Measurements from ENCODE around the gene UBE2E2.

The UBE2E2 gene

DNA sequence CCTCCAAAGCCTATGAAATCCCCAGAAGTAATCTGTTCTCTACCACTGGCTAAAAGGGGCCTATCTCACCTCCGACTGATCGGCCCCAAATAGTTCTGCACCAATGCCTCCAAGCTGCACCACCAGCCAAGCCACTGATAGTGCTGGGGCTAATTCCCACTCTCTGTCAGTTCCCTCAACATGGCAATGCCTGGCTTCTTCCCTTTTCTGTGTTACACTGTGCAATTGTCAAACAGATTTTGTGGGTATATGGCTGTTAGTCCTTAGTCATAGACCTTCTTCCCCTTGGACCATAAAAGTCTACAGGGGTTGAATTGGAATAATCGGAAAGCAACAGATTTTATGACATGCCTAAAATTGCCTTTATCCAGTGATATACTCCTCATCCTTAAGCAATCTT lies 9.3 kb upstream of the UBE2E2 start:
- no peak for DNase-seq (ENCODE audit: low read depth, low spot score)

DNA sequence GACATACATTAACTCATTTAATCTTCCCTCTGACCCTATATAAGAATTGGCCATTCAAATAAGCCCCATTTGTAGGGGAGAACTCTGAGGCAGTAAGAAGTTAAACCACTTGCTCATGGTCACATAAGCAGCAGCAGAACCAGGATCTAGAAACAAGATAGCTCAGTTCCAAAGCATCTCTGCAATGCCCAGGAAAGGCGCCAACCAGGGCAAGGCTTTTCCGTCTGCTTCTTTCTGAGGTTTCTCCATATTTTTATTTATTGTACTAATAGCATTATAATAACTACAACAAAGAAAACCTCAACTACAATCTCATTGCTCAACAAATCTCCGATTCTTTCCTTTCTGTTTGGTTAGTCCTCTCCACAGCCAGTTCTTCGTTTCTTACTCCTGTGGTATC lies 4.3 kb upstream of the UBE2E2 start:
- no peak for DNase-seq (ENCODE audit: low read depth, low spot score)

DNA sequence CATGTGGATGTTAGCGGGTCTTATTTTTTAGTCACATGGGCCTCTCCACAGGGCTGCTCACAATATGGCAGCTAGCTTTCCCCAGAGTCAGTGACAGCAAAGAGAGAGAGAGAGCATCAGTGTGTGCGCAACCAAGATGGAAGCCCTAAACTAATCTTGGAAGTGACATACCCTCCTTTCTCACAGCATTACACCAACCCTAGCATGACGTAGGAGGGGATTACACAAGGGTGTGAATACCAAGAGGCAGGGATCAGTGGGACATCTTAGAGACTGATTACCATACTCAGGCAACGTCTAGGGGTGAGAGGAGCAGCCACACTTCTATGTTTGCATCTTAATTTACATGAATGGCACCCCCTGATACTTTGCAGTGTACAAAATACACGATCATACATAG lies 3.5 kb upstream of the UBE2E2 start:
- no peak for DNase-seq (ENCODE audit: low read depth, low spot score)

DNA sequence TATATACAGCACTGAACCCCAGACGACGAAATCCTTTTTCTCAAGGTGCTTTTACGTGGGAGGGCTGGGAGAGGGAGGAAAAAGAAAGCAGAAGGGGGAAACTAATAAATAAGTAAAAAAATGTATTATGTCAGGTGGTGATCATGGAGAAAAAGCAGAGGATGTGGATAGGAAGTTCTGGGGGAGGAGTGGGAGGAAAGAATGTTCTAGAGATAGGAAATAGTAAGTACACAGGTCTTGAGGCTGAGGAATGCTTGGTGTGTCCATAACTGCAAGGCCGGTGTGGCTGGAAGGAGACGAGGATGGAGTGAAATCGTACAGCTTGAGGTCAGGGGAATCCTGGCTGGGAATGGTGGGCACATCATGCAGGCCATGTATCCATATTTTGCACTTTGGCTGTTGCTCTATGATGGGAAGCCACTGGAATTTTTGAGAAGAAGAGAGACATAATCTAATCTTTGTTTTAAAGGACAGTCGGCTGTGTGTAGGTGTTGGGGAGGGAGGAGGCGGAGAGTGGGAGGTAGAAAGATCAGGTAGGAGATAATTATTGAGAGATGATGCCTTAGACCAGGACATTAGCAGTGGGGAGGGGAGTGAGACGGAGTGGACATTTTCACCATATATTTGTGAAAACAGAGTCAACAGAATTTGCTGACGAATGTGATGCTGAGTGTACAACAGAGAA lies 1.8 kb upstream of the UBE2E2 start:
- no peak for DNase-seq (ENCODE audit: low read depth, low spot score)

DNA sequence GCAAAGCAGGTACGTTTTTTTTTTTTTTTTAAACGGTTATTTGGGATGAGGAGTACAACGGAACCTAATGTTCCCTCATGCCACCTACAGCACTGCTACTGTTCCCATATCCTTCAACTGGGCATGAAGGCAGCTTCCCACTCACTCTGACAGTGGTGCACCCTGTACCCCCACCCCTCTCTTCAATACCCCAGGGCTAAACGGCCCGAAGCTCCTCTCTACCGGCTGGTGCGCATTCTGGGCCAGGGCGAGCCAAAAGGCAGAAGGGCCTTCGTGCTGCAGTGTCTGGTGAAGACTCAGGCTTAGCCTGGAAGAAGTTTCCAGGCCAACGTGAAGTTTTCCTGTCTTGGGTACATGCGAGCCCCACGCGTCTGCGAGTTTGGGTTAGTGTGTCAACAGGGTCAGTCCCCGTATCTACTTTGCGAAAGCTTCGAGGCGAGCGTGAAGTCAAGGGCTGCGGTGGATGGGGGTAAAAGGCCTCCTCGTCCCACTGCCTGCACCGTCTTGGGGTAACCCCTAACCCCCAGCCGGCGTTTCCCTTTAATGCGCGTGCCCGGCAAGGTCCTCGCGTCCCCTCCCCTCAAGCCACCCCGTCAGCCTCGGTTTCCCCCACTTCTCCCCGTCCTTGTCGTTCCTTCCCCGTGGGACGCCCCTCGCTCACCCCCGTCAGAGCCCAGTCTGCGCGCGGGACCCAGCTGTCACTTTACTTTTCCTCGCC lies 765 bp upstream of the UBE2E2 start:
- no peak for DNase-seq (ENCODE audit: low read depth, low spot score)

DNA sequence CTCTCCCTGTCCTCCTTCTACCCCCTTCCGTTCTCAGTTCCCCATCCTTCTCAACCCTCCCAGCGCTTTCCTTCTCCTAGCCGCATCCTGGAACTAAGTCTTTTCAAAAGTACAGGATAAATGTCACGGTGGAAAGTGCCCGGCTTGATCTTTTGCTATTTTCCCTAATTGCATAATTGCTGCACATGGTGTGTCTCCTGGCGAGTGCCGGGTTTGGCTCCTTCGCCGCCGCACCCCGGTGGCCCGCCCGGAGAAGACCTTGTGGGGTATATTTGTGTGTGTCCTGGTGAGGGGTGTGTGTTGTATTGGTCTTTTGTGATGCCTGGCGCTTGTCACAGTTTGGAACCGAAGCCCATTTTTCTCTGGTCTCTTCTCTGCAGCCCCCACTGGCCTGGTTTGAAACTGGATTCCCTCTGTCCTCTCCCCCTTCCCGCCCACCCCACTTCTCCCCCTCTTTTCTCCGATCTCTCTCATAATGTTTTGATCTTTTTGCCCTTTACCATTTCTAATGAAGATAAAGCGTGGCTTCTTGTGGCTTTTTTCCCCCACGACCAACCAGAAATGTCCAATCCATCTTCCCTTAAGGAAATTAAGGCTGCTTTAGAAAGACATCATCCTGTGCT lies 692 bp downstream of the UBE2E2 start:
- DNase-seq (ENCODE audit: low read depth, low spot score): no peak

DNA sequence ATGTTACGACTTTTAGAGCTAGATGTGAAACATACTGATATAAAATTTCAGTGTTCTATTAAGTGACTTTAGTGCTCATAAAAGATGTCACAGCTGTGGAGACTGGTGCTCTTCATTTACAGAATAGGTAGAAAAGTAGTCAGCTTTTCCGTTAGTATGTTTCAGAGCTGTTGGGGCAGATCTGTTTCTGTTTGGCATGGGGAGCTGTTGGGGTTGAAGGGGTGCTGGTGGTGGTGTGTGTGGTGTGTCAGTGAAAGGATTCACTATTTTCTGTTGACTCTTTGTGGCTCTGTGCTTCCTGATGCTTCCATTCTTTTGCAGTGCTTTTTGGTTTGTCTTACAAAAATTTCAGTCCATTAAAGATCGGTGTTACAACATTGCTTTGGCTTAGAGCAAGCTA lies 3.2 kb downstream of the UBE2E2 start:
- no peak for DNase-seq (ENCODE audit: low read depth, low spot score)

DNA sequence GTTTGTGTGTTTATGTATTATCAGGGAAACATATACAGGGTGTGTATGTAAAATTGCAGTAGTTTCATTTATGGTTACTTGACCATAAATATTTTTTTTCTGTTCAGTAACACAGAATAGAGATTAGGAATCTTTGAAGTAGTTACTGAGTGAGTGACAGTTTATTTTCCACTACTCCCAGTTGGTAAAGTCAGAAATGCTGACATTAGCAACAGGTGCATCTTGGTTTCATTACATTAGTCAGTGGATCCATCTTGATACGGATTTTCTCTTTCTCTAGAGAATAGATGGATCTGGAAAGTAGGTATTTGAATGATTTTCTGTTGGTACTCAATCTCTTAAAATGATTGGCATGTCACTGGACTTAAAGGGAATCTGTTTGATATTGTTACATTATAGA lies 6.0 kb downstream of the UBE2E2 start:
- no peak for DNase-seq (ENCODE audit: low read depth, low spot score)

DNA sequence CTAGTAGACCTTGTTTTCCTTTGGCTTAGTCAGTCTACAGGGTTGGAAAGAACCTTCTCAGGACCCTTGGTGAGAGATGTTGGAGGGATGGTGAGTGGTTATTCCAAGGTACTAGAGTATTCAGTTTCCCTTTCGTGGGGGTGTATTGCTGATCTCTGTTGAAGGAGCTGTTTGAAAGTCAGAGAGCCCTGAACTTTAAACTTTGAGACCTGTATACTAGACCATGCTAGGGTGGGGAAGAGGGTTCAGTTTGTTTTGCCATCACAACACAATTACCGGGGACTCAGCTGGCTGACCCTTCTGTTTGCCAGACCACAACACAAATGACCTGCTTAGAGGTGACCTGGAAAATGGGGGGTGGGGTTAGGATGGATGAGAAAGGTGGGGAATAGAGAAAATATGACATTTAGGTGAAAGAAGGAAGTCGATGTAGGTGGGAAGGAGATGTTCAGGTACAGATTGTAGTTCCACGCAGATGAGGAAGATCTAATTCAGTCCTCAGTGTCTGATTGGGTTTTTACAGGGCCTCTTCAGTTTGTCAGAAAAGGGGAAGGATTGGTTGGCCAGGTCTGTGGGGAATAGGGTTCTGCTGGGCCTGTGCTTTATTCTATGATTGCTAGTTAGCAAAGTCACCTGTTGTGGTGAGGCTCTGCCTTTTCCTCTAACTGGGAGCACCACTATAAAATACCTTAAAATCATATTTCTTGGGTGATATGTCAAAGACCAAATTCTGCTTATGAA lies 6.8 kb downstream of the UBE2E2 start:
- no peak for DNase-seq (ENCODE audit: low read depth, low spot score)

DNA sequence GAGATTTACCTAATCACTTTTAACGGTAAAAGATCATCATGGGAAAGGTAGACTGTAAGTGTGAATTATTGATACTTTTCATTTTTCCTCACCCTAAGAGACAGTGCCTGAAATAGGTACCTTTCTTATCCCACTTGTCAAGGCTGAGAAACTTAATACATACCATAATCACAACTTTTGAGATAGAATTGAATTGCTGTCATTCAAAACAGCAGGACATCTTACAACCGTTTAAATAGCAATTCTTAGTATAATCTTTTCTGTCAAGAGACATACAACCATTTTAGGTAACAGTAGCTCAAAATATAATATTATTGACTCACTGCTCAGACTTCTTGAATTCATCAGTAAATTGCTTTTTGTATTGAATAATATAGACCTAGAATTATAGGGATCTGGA lies 10.7 kb downstream of the UBE2E2 start:
- DNase-seq (ENCODE audit: low read depth, low spot score): no peak

DNA sequence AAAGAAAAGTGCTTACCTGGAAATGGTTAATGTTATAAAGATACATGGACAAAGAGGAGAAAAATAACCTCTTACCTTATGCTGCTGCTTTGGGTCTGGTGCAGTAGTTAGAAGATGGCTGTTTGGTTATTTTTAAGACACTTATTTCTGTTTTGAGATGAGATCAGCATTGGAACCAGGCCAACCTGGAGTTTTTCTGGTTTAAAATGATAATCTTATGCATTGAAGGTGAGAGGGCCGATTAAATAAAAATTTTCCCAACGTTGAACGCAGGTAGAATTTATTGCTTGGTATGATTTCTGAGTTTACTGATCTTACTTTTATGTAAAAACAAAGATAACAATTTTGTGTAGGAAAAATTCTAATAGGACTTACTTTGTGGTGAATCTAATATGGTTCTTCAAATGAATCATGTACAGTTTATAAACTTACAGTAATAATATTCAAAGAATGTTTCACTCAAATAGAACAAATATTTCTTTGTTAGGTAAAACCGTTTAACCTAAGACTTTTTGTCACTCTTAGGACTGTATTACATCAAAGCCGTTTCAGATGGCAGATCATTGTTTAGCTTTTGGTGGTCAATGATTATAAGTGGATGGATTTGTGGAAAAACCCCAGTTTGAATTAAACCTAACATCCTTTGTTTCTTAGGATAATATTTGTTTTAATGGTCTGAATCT lies 14.9 kb downstream of the UBE2E2 start:
- no peak for DNase-seq (ENCODE audit: low read depth, low spot score)

DNA sequence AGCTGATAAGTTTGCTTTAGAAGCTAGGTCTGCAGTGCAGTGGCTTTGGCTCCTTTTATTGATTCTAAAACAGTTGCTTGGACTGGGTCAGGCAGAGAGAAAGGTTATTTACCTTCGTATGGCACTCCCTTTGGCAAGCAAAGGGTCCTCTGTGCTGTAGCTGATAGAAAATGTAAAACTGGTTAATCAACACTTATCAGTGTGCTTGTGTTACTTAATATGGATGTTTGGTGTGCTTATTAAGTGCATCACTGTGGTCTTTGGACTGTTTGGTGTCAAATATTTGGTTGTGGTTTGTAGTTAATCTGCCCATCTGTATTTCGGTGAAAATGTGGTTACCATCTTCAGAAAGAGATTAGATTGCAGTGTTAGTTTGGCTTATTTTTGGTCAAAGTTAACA lies 16.0 kb downstream of the UBE2E2 start:
- no peak for DNase-seq (ENCODE audit: low read depth, low spot score)

DNA sequence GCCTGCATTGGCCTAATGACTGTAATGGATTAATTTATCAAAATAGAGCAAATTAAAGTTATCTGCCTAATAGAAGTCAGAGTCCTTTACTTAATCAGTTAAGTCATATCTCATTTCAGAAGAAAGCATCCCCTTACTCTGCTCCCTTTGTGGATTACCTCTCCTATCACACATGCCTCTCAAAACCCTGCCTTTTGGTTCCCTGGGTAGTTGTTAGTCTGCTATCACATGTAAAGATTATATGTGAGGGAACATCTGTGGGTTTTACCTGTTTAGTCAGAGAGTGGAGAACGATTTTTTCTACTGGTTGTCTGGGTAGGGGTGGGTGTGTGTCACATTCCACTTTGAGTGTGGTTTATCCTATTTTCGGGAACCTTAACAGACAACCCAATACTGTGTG lies 16.4 kb downstream of the UBE2E2 start:
- no peak for DNase-seq (ENCODE audit: low read depth, low spot score)

DNA sequence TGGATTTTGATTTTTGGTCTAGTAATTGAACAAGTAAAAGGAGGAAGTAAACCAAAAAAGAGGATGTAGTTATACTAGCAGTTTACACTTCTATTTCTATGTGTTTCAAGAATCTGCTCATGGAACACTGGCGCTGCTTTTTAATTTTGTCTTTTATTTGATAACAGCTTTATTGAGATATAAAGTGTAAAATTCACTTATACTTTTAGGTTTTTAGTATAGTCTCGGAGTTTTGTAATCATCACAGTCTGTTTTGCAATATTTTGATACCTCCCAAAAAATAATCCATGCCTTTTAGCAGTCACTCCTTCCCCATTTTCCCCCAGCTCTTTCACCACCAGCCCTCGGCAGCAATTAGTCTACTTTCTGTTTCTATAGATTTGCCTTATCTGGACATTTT lies 18.0 kb downstream of the UBE2E2 start:
- no peak for DNase-seq (ENCODE audit: low read depth, low spot score)

DNA sequence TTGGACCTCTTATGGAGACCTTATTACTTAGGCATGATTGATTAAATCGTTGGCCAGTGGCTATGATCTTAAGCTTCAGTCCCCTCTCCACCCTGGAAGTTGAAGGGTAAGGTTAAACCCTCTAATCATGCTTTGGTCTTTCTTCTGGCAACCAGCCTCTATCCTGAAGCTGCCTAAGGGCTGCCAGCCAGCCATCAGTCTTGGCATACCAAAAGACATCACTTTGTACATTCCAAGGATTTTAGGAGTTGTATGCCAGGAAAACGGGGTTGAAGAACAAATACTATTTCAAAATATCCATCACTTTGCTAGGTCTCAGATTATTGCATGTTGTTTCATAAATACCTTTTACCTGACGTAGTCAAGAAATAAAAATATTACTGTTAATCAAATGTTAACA lies 28.9 kb downstream of the UBE2E2 start:
- no peak for DNase-seq (ENCODE audit: low read depth, low spot score)

DNA sequence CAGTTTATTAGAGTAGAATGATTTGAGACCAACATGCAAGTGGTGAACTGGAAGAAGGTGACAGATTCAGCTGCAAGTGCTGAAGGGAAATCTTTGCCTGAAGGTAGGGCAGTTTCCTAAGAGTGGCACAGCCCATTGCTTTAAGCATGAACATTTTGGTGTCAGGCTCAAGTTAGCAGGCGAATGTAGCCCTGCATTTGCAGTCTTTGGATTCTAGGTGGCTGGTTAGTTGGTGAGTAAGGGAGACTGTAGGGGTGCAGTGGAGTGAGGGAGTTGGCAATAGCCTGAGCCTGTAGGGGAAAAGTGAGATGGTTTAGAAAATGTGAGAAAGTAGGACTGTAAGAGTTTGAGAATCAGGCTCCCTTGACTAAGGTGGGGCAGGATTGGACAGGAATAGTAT lies 29.7 kb downstream of the UBE2E2 start:
- no peak for DNase-seq (ENCODE audit: low read depth, low spot score)

DNA sequence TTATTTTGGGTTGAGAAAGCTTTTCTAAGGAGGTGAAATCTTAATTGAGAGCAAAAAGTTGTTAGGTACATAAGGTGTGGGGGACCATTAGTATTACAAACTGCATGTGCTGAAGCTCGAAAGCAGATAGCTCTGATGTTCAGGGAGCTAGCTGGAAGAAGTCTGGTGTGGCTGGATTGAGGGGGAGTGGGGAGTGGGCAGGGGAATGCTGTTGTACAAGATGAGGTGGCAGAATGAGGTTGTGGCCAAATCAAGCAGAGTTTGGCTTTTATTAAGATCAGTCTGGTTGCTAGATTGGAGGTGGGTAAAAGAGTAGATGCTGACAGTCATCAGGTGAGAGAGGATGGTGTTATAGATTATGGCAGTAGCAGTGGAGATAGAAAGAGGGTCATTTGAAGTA lies 32.1 kb downstream of the UBE2E2 start:
- DNase-seq (ENCODE audit: low read depth, low spot score): no peak

DNA sequence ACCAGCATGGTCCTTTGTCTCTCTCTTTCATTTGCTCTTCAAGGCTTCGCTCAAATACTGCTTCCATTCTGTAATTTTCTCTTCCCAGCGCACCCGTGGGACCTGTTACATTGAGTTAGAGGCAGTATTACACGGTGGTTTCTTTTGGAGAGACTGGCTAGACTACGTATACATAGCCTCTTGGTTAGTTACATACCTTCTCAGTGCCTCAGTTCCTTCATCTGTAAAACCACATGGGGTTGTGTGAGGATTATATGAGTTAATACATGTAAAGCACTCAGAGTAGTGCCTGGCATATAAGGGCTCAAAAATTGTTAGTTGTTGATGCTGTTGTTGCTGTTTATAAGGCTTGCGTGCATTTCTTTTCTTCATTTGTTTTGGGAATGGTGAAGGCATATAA lies 33.8 kb downstream of the UBE2E2 start:
- DNase-seq (ENCODE audit: low read depth, low spot score): no peak

DNA sequence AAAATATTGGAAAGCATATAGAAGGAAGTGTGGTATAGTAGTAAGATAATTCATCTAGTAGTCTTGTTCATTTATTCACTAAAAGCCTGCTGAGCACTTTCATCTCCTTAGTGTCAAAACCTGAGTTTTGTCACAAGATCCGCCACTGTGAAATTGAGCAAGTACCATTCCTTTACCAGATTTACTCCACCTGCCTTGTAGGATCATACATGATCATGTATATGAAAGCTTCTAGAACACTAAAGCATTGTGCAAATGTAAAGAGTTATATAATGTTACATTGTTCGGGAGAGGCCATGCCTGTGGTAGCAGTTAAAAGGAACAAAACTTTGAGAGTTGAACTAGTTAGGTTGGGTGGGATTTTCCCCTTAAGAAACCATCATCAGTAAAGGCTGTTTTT lies 35.0 kb downstream of the UBE2E2 start:
- DNase-seq (ENCODE audit: low read depth, low spot score): no peak

DNA sequence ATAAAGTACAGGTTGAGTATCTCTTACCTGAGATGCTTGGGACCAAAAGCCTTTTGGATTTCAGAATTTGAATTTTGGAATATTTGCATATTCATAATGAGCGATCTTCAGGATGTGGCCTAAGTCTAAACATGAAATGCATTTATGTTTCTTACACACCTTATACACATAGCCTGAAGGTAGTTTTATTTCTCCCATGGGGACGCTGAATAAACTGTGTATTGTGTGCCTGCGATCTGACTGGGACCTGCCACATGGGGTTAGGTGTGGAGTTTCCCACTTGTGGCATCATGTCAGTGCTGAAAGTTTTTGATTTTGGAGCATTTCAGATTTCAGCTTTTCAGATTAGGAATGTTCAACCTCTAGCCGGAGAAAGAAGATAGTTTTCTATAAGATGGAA lies 35.5 kb downstream of the UBE2E2 start:
- DNase-seq (ENCODE audit: low read depth, low spot score): no peak

DNA sequence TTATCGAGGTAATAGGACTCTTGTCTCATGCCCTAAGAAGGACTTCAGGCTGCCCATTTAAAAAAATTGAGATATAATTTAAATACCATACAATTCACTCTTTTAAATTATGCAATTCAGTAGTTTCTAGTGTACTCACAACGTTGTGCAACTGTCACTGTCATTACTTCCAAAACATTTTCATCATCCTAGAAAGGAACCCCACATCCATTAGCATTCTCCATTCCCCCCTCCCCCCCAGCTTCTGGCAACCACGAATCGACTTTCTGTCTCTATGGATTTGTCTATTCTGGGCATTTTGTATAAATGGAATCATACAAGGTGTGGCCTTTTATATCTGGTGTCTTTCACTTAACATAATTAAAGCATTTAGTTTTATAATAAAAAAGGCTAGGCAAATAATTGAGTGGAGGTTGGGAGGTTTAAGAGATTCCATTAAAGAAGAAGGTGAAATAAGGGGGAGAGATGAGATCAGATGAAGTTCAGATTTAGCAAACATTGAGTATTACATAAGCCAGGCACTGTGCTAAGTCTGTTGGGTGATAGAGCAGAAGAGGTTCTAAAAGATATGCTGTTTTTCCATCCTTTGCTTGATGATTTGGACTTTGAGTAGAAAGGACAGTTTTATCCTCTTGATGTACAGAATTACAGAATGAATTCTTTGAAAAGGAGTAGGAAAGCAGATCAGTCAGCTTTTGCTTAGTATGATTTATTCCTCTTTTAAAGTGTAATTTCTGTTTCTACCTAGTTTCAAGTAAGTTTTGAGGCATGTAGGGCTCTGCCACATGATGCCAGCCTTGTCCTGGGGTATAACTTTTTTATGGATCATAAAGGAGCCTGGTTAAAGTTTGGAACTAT lies 36.3 kb downstream of the UBE2E2 start:
- DNase-seq (ENCODE audit: low read depth, low spot score): no peak

Measured in activated CD4-positive, CD25-positive, alpha-beta regulatory T cell treated with anti-CD3 and anti-CD28 coated beads, Interleukin-2, amount 50 U/mL, for 16 hours (primary cell).